Common myeloid progenitor, CD34-positive (primary cell): Measurements from ENCODE around the gene ROCK2.

Experiments used
- CTCF ChIA-PET: fragments of 350-600 bp; sonication (Branson Sonifier 250); formaldehyde crosslinking; loops from one replicate; lab custom pipeline; 2021; ENCODE audit warnings: antibody characterized with exemption; lab: Charles Lee
- POLR2A ChIA-PET: fragments of 350-600 bp; sonication (Branson Sonifier 250); formaldehyde crosslinking; loops from one replicate; lab custom pipeline; 2021; ENCODE audit warnings: antibody characterized with exemption; lab: Charles Lee
- DNase-seq, 3 donors: peaks; one replicate each; pipeline versions ENCODE4 v3.0.0 to v3.0.0-alpha.2; 2013
- H3K27ac ChIP-seq, 2 experiments: 1 replicate in 1 of 2; 2 replicates in 1 of 2; pipeline ENCODE4 v1.7.0; 2013; ENCODE audit warnings: inconsistent platforms in 2 of 2, low read length in 2 of 2, mild to moderate bottlenecking in 2 of 2, low read depth in 1 of 2, moderate library complexity in 1 of 2; ENCODE audit not compliant: severe bottlenecking in 2 of 2, insufficient read depth in 1 of 2, poor library complexity in 1 of 2
- H3K27me3 ChIP-seq, 5 experiments: replicated peaks in 2 of 5; 1 replicate in 3 of 5; 2 replicates in 2 of 5; pipeline versions ENCODE4 v1.6.1 to v1.7.0; 2013; ENCODE audit warnings: low read length in 4 of 5, mild to moderate bottlenecking in 2 of 5, moderate library complexity in 2 of 5, inconsistent platforms in 1 of 5; ENCODE audit not compliant: insufficient read depth in 5 of 5, control insufficient read depth in 4 of 5
- H3K36me3 ChIP-seq, 4 experiments: 1 replicate in 2 of 4; 2 replicates in 2 of 4; pipeline versions ENCODE4 v1.6.1 to v1.7.0; 2013; ENCODE audit warnings: low read length in 3 of 4, control low read depth in 1 of 4, mild to moderate bottlenecking in 1 of 4; ENCODE audit not compliant: control insufficient read depth in 4 of 4, insufficient read depth in 4 of 4
- H3K4me1 ChIP-seq, 4 experiments: 1 replicate in 3 of 4; 2 replicates in 1 of 4; pipeline versions ENCODE4 v1.6.1 to v1.7.1; 2013; ENCODE audit warnings: low read length in 3 of 4, mild to moderate bottlenecking in 3 of 4, control low read depth in 1 of 4, inconsistent platforms in 1 of 4, moderate library complexity in 1 of 4; ENCODE audit not compliant: control insufficient read depth in 4 of 4, insufficient read depth in 4 of 4; ENCODE audit errors: control extremely low read depth in 1 of 4
- H3K4me3 ChIP-seq, 7 experiments: 1 replicate in 4 of 7; 2 replicates in 3 of 7; pipeline versions ENCODE4 v1.5.1 to v1.7.0; 2013; ENCODE audit warnings: mild to moderate bottlenecking in 7 of 7, low read length in 6 of 7, moderate library complexity in 6 of 7, inconsistent platforms in 2 of 7, low read depth in 2 of 7, control low read depth in 1 of 7; ENCODE audit not compliant: insufficient read depth in 4 of 7, control insufficient read depth in 1 of 7; ENCODE audit errors: extremely low read depth in 1 of 7
- H3K9me3 ChIP-seq, 5 experiments: 1 replicate in 4 of 5; 2 replicates in 1 of 5; pipeline versions ENCODE4 v1.6.1 to v1.7.1; 2013; ENCODE audit warnings: low read length in 4 of 5, mild to moderate bottlenecking in 2 of 5, inconsistent platforms in 1 of 5, low read depth in 1 of 5, moderate library complexity in 1 of 5; ENCODE audit not compliant: control insufficient read depth in 4 of 5, insufficient read depth in 2 of 5; ENCODE audit errors: control extremely low read depth in 1 of 5
- WGBS: methylation state at CpG from one replicate; pipeline ENCODE4 v1.1.5; 2013; ENCODE audit not compliant: insufficient coverage; 5-methylcytosine and 5-hydroxymethylcytosine counted together

ROCK2 gene

GRCh38 chr2:11359865-11360264 is 15.4 kb upstream of the ROCK2 start:
- WGBS = 98% methylated on average over 7 of the region's 8 CpGs
- DNase-seq = no peak
- Histone ChIP-seq H3K4me1 (peaks cover 0 to 11% (median 1%) of the 10 kb centered on the region in 4 experiments), H3K9me3 (no peaks in the 10 kb centered on the region), H3K4me3 (no peak overlapping the region), H3K27ac (no peak overlapping the region), H3K36me3 (no peaks in the 10 kb centered on the region), H3K27me3 (no peaks in the 10 kb centered on the region)
- ChIA-PET CTCF (interaction anchor here (1.6 kb wide), 1 partner anchor 16 kb away, joined by 5 read pairs; no protein-coding TSS in a partner anchor), POLR2A (no interaction called here)

GRCh38 chr2:11357428-11357972 is 13.1 kb upstream of the ROCK2 start:
- ChIA-PET CTCF (no interaction called here), POLR2A (interaction anchor here (0.6 kb wide), 1 partner anchor 119 kb away, joined by 3 read pairs; no protein-coding TSS in a partner anchor)
- Histone ChIP-seq H3K4me1 (peaks cover 0 to 11% (median 1%) of the 10 kb centered on the region in 4 experiments), H3K4me3 (no peak overlapping the region), H3K9me3 (no peaks in the 10 kb centered on the region), H3K27me3 (no peaks in the 10 kb centered on the region), H3K27ac (no peak overlapping the region), H3K36me3 (no peaks in the 10 kb centered on the region)
- WGBS = 97% methylated on average over 7 of the region's 7 CpGs
- no peak for DNase-seq

DNA sequence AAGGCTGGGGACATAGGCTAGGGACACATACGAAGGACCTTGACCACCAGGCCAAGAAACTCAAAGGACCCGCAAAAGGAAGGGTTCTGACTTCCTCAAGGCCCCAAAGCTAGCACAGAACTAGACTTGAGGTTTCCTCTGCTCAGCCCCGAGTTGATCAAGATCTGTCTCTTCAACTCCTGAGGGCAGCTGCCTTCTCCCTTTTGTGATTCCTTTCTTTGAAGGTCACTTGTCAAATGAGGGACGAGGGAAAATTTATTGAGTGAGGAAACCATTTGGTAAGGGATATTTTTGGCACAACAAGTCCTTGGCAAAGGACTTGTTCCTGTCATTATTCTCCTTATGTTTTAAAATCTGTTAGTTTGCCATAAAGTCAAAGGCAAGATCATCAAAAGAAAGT is 12.3 kb upstream of the ROCK2 start:
- H3K4me1 ChIP-seq = peaks cover 0 to 11% (median 1%) of the 10 kb centered on the region in 4 experiments
- POLR2A ChIA-PET = no interaction called here
- WGBS = 11% methylated on average over 2 of the region's 4 CpGs
- H3K27ac ChIP-seq = no peak overlapping the region
- no peak overlapping the region for H3K4me3 ChIP-seq
- DNase-seq = no peak
- no peaks in the 10 kb centered on the region for H3K9me3 ChIP-seq
- CTCF ChIA-PET = no interaction called here
- no peaks in the 10 kb centered on the region for H3K27me3 ChIP-seq
- H3K36me3 ChIP-seq = no peaks in the 10 kb centered on the region

GRCh38 chr2:11355194-11356053 is 11.0 kb upstream of the ROCK2 start:
- H3K27me3 ChIP-seq = no peaks in the 10 kb centered on the region
- no peak overlapping the region for H3K4me3 ChIP-seq
- DNase-seq = no peak
- H3K4me1 ChIP-seq = peaks cover 0 to 11% (median 1%) of the 10 kb centered on the region in 4 experiments
- H3K9me3 ChIP-seq = no peaks in the 10 kb centered on the region
- POLR2A ChIA-PET = interaction anchor here (0.6 kb wide), 2 partner anchors 16 to 43 kb away, joined by 3 read pairs; no protein-coding TSS in a partner anchor
- 97% methylated on average over 7 of the region's 11 CpGs for WGBS
- no peaks in the 10 kb centered on the region for H3K36me3 ChIP-seq
- CTCF ChIA-PET = interaction anchor here (1.1 kb wide), 1 partner anchor 9 kb away, joined by 4 read pairs; no protein-coding TSS in a partner anchor
- H3K27ac ChIP-seq = no peak overlapping the region

- Histone ChIP-seq H3K4me1 (peaks cover 0 to 11% (median 1%) of the 10 kb centered on the region in 4 experiments), H3K4me3 (no peak overlapping the region), H3K36me3 (no peaks in the 10 kb centered on the region), H3K9me3 (no peaks in the 10 kb centered on the region), H3K27me3 (no peaks in the 10 kb centered on the region), H3K27ac (no peak overlapping the region)
- DNase-seq = no peak
- POLR2A ChIA-PET = interaction anchor here (0.6 kb wide), 1 partner anchor 44 kb away, joined by 3 read pairs; no protein-coding TSS in a partner anchor
- CTCF ChIA-PET = no interaction called here
- 100% methylated on average over 10 of the region's 14 CpGs for WGBS
Observed at GRCh38 chr2:11354363-11355154, 10.1 kb upstream of the ROCK2 start.

GRCh38 chr2:11352781-11353537 is 8.5 kb upstream of the ROCK2 start:
- H3K27ac ChIP-seq = no peak overlapping the region
- H3K9me3 ChIP-seq = no peaks in the 10 kb centered on the region
- H3K4me1 ChIP-seq = peaks cover 0 to 11% (median 1%) of the 10 kb centered on the region in 4 experiments
- no peaks in the 10 kb centered on the region for H3K27me3 ChIP-seq
- 100% methylated on average over 7 of the region's 10 CpGs for WGBS
- DNase-seq = no peak
- CTCF ChIA-PET = no interaction called here
- H3K4me3 ChIP-seq = no peak overlapping the region
- POLR2A ChIA-PET = no interaction called here
- H3K36me3 ChIP-seq = no peaks in the 10 kb centered on the region
